ENCODE data around the gene CHCHD5. TPM values are rescaled to one million over a fixed set of nuclear protein-coding genes. Genes with fewer than 3 reads are reported as not detected.
"Not testable (repeated sequence)": the region's sequence is repeated elsewhere in the genome, so short reads cannot be mapped to it uniquely, and the experiment has no call there.

CHCHD5 gene
- polyA plus RNA-seq, 3 donors = 37.1 to 77.3 (median 56.2) TPM

DNA sequence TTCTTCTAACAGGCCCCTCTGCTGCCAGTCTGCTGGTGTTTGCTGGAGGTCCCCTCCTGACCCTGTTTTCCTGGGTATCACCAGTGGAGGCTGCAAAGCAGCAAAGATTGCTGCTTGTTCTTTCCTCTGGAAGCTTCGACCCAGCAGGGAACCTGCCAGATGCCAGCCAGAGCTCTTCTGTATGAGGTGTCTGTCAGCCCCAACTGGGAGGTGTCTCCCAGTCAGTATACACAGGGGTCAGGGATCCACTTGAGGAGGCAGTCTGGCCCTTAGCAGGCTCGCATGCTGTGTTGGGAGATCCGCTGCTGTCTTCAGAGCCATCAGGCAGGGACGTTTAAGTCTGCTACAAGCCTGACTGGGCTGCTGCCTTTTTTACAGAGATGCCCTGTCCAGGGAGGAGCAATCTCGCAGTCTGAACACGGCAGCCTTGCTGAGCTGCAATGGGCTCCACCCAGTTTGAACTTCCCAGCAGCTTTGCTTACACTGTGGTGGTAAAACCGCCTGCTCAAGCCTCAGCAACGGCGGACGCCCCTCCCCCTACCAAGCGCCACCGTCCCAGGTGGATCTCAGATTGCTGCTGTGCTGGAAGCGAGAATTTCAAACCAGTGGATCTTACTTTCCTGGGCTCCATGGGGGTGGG lies 29.9 kb downstream of the CHCHD5 start:
- H3K36me3 Mint-ChIP-seq = peaks cover 0 to 1% of the 10 kb centered on the region in 2 donors
- no peak for DNase-seq
- Histone ChIP-seq H4K20me1 (ENCODE audit: insufficient read depth, low read length) (no peaks in the 10 kb centered on the region), H3K27ac (ENCODE audit: low read depth in 1 of 2, low read length in 2 of 2) (no peak overlapping the region), H3K27me3 (ENCODE audit: control insufficient read depth in 2 of 2, insufficient read depth in 2 of 2, low read length in 2 of 2) (no peaks in the 10 kb centered on the region), H3K9me3 (replicated peaks in 1 of 2; ENCODE audit: control insufficient read depth in 1 of 2, insufficient read depth in 1 of 2, low read length in 2 of 2) (no peaks in the 10 kb centered on the region), H2AFZ (ENCODE audit: insufficient read depth, low read depth, low read length, poor library complexity, severe bottlenecking) (no peak overlapping the region), H3K79me2 (ENCODE audit: insufficient read depth, low read length) (no peaks in the 10 kb centered on the region), H3K36me3 (replicated peaks in 1 of 2; ENCODE audit: control insufficient read depth in 1 of 2, insufficient read depth in 2 of 2, low read length in 2 of 2) (no peaks in the 10 kb centered on the region), H3K9ac (ENCODE audit: insufficient read depth, low read length, poor library complexity, severe bottlenecking) (no peak overlapping the region), H3K4me1 (ENCODE audit: control insufficient read depth in 1 of 2, insufficient read depth in 2 of 2, low read length in 2 of 2) (peaks cover 23 to 27% of the 10 kb centered on the region in 2 donors), H3K4me3 (replicated peaks in 1 of 3; ENCODE audit: low read depth in 2 of 3, low read length in 3 of 3) (no peak overlapping the region), H3K4me2 (replicated peaks; ENCODE audit: extremely low read depth, low read length, poor library complexity, severe bottlenecking) (no peak overlapping the region)
- H3K27me3 Mint-ChIP-seq (ENCODE audit: low read depth in 3 of 3) = peaks cover 0 to 7% (median 1%) of the 10 kb centered on the region in 3 donors
- H3K9me3 Mint-ChIP-seq = peaks cover 0 to 4% (median 3%) of the 10 kb centered on the region in 7 donors
- H3K27ac Mint-ChIP-seq = no peak overlapping the region
- intact Hi-C loops (cut with micrococcal nuclease) = no loop called here
- peaks cover 20% of the 10 kb centered on the region for H3K4me1 Mint-ChIP-seq
- TF ChIP-seq, protein P1, sequence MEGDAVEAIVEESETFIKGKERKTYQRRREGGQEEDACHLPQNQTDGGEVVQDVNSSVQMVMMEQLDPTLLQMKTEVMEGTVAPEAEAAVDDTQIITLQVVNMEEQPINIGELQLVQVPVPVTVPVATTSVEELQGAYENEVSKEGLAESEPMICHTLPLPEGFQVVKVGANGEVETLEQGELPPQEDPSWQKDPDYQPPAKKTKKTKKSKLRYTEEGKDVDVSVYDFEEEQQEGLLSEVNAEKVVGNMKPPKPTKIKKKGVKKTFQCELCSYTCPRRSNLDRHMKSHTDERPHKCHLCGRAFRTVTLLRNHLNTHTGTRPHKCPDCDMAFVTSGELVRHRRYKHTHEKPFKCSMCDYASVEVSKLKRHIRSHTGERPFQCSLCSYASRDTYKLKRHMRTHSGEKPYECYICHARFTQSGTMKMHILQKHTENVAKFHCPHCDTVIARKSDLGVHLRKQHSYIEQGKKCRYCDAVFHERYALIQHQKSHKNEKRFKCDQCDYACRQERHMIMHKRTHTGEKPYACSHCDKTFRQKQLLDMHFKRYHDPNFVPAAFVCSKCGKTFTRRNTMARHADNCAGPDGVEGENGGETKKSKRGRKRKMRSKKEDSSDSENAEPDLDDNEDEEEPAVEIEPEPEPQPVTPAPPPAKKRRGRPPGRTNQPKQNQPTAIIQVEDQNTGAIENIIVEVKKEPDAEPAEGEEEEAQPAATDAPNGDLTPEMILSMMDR (IDR thresholded peaks at IDR 0.05) = no peak
- WGBS (ENCODE audit: insufficient coverage) = 83% methylated on average over 12 of the region's 13 CpGs
- no peak overlapping the region for H3K4me3 Mint-ChIP-seq

DNA sequence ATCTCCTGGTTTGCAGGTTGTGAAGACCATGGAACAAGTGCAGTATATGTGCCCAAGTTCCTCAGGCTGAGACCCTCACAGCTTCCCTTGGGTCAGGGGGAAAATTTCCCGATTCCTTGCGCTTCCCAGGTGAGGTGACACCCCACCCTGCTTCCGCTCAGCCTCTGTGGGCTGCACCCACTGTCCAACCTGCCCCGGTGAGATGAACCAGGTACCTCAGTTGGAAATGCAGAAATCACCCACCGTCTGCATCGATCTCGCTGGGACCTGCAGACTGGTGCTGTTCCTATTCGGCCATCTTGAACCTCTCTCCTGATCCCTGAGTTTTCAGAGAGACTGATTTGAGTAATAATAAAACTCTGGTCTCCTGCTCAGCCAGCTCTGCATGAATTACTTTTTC lies 30.6 kb downstream of the CHCHD5 start:
- peaks cover 20% of the 10 kb centered on the region for H3K4me1 Mint-ChIP-seq
- WGBS (ENCODE audit: insufficient coverage) = 98% methylated on average over 7 of the region's 8 CpGs
- Histone ChIP-seq H3K79me2 (ENCODE audit: insufficient read depth, low read length) (no peaks in the 10 kb centered on the region), H3K4me2 (replicated peaks; ENCODE audit: extremely low read depth, low read length, poor library complexity, severe bottlenecking) (no peak overlapping the region), H3K27ac (ENCODE audit: low read depth in 1 of 2, low read length in 2 of 2) (no peak overlapping the region), H3K36me3 (replicated peaks in 1 of 2; ENCODE audit: control insufficient read depth in 1 of 2, insufficient read depth in 2 of 2, low read length in 2 of 2) (no peaks in the 10 kb centered on the region), H3K4me1 (ENCODE audit: control insufficient read depth in 1 of 2, insufficient read depth in 2 of 2, low read length in 2 of 2) (peaks cover 23 to 27% of the 10 kb centered on the region in 2 donors), H3K27me3 (ENCODE audit: control insufficient read depth in 2 of 2, insufficient read depth in 2 of 2, low read length in 2 of 2) (no peaks in the 10 kb centered on the region), H3K4me3 (replicated peaks in 1 of 3; ENCODE audit: low read depth in 2 of 3, low read length in 3 of 3) (no peak overlapping the region), H3K9me3 (replicated peaks in 1 of 2; ENCODE audit: control insufficient read depth in 1 of 2, insufficient read depth in 1 of 2, low read length in 2 of 2) (no peaks in the 10 kb centered on the region), H3K9ac (ENCODE audit: insufficient read depth, low read length, poor library complexity, severe bottlenecking) (no peak overlapping the region), H4K20me1 (ENCODE audit: insufficient read depth, low read length) (no peaks in the 10 kb centered on the region), H2AFZ (ENCODE audit: insufficient read depth, low read depth, low read length, poor library complexity, severe bottlenecking) (no peak overlapping the region)
- DNase-seq = no peak
- TF ChIP-seq, protein P1 (IDR thresholded peaks at IDR 0.05) = no peak
- peaks cover 0 to 7% (median 1%) of the 10 kb centered on the region in 3 donors for H3K27me3 Mint-ChIP-seq (ENCODE audit: low read depth in 3 of 3)
- no peak overlapping the region for H3K27ac Mint-ChIP-seq
- peaks cover 0 to 1% of the 10 kb centered on the region in 2 donors for H3K36me3 Mint-ChIP-seq
- peaks cover 0 to 3% (median 0%) of the 10 kb centered on the region in 7 donors for H3K9me3 Mint-ChIP-seq
- no peak overlapping the region for H3K4me3 Mint-ChIP-seq
- intact Hi-C loops (cut with micrococcal nuclease) = no loop called here

DNA sequence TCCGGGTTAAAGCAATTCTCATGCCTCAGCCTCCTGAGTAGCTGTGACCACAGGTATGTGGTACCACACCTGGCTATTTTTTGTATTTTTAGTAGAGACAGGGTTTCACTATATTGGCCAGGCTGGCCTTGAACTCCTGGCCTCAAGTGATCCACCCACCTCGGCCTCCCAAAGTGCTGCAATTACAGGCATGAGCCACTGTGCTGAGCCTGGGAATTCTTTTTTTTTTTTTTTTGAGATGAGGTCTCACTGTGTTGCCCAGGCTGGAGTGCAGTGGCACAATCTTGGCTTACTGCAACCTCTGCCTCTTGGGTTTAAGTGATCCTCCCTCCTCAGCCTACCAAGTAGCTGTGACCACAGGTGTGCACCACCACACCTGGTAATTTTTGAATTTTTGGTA lies 31.4 kb downstream of the CHCHD5 start:
- H3K9me3 Mint-ChIP-seq; DNase-seq; H4K20me1 ChIP-seq (ENCODE audit: insufficient read depth, low read length); H3K27ac ChIP-seq (ENCODE audit: low read depth in 1 of 2, low read length in 2 of 2); H3K4me3 ChIP-seq (replicated peaks in 1 of 3; ENCODE audit: low read depth in 2 of 3, low read length in 3 of 3); H3K27me3 ChIP-seq (ENCODE audit: control insufficient read depth in 2 of 2, insufficient read depth in 2 of 2, low read length in 2 of 2); H3K4me3 Mint-ChIP-seq; H3K4me2 ChIP-seq (replicated peaks; ENCODE audit: extremely low read depth, low read length, poor library complexity, severe bottlenecking); H2AFZ ChIP-seq (ENCODE audit: insufficient read depth, low read depth, low read length, poor library complexity, severe bottlenecking); intact Hi-C loops (cut with micrococcal nuclease); H3K9ac ChIP-seq (ENCODE audit: insufficient read depth, low read length, poor library complexity, severe bottlenecking); H3K9me3 ChIP-seq (replicated peaks in 1 of 2; ENCODE audit: control insufficient read depth in 1 of 2, insufficient read depth in 1 of 2, low read length in 2 of 2); H3K79me2 ChIP-seq (ENCODE audit: insufficient read depth, low read length); H3K36me3 Mint-ChIP-seq; H3K36me3 ChIP-seq (replicated peaks in 1 of 2; ENCODE audit: control insufficient read depth in 1 of 2, insufficient read depth in 2 of 2, low read length in 2 of 2); H3K27me3 Mint-ChIP-seq (ENCODE audit: low read depth in 3 of 3); H3K27ac Mint-ChIP-seq: not testable (repeated sequence)
- H3K4me1 ChIP-seq (ENCODE audit: control insufficient read depth in 1 of 2, insufficient read depth in 2 of 2, low read length in 2 of 2) = peaks cover 23 to 27% of the 10 kb centered on the region in 2 donors
- no CpG with 5 or more reads among the region's 2 CpGs for WGBS (ENCODE audit: insufficient coverage)
- H3K4me1 Mint-ChIP-seq = peaks cover 20% of the 10 kb centered on the region

Data from CD14-positive monocyte (primary cell).